GM12878 (cell line): Measurements from ENCODE around the gene SUGCT. TPM values are rescaled to one million over a fixed set of nuclear protein-coding genes. Genes with fewer than 3 reads are reported as not detected.

ENCODE experiments used
- BCLAF1 ChIP-seq: fragments of 450-650 bp; IDR thresholded peaks from 2 replicates; pipeline ENCODE4 v1.6.1; 2017; ENCODE audit warnings: antibody characterized with exemption, mild to moderate bottlenecking, moderate library complexity
- CBX3 ChIP-seq: fragments of 200-600 bp; sonication (generic); IDR thresholded peaks from 2 replicates; pipeline ENCODE4 v1.6.1; 2016; ENCODE audit warnings: low read depth, borderline replicate concordance
- CHD1 ChIP-seq: IDR thresholded peaks from 2 replicates; pipeline ENCODE4 v1.6.1; 2012; ENCODE audit warnings: low read depth, low read length, improper control_type of control experiment
- HDAC2 ChIP-seq: fragments of 200-600 bp; sonication (generic); IDR thresholded peaks from 2 replicates; pipeline ENCODE4 v1.6.1; 2017
- NFYA ChIP-seq: IDR thresholded peaks from 2 replicates; pipeline ENCODE4 v1.6.1; 2011; ENCODE audit warnings: low read depth, mild to moderate bottlenecking, low read length, improper control_type of control experiment, borderline replicate concordance
- NFYB ChIP-seq: IDR thresholded peaks from 2 replicates; pipeline ENCODE4 v1.6.1; 2011; ENCODE audit warnings: low read depth, mild to moderate bottlenecking, low read length, improper control_type of control experiment, moderate library complexity; ENCODE audit not compliant: insufficient read depth
- SMAD1 ChIP-seq: fragments of 450-650 bp; IDR thresholded peaks from 2 replicates; pipeline ENCODE4 v1.6.1; 2018; ENCODE audit warnings: mild to moderate bottlenecking, low read depth; ENCODE audit not compliant: partially characterized antibody
- WRNIP1 ChIP-seq: IDR thresholded peaks from 2 replicates; pipeline ENCODE4 v1.6.1; 2011; ENCODE audit warnings: low read depth, low read length, improper control_type of control experiment, borderline replicate concordance
- ZBTB4 ChIP-seq: fragments of 450-650 bp; formaldehyde crosslinking; IDR thresholded peaks from 2 replicates; pipeline ENCODE4 v1.4.0; 2022; ENCODE audit warnings: mild to moderate bottlenecking, moderate library complexity
- ZBTB40 ChIP-seq: fragments of 450-650 bp; IDR thresholded peaks from 2 replicates; pipeline ENCODE4 v1.6.1; 2016; ENCODE audit warnings: mild to moderate bottlenecking, moderate library complexity, borderline replicate concordance
- polyA plus RNA-seq, 11 experiments: library from polyadenylated mRNA; depleted of rRNA in 4 of 11; unstranded in 6 of 11; stranded (reverse) in 5 of 11; fragments of >200 nt; fragmentation: Nextera tagmentation in 4 of 11; fragmentation: Illumina TruSeq in 1 of 11; extraction: Ambion mirVana in 4 of 11; extraction: Trizol in 1 of 11; gene quantifications; 1 replicate in 1 of 11; 2 replicates in 10 of 11; pipeline versions ENCODE4 v1.2.1 to v1.2.3, GENCODE V29; 2011 to 2016; ENCODE audit warnings: inconsistent platforms in 2 of 11, missing spikeins in 2 of 11, low read depth in 1 of 11
- total RNA-seq, 4 experiments: library from RNA; depleted of rRNA in 3 of 4; stranded (reverse); fragments of >200 nt in 3 of 4; fragmentation: Illumina TruSeq in 1 of 4; extraction: Trizol in 1 of 4; gene quantifications; 2 replicates each; pipeline versions ENCODE4 v1.2.1 to v1.2.3, GENCODE V29; 2013 to 2021

Gene SUGCT
- total and polyA plus RNA-seq, 10 of the 15 experiments (the other 5 are each of a cell fraction or from before 2014, with no cell fraction given): 0.08 to 1.2 (median 0.67) TPM; not detected in 1

- TF ChIP-seq BCLAF1: no peak
- no peak for TF ChIP-seq HDAC2
- TF ChIP-seq WRNIP1: no peak
- no peak for TF ChIP-seq NFYB
- no peak for TF ChIP-seq CHD1
- no peak for TF ChIP-seq NFYA
- TF ChIP-seq ZBTB40: no peak
- no peak for TF ChIP-seq ZBTB4 (CRISPR knock-in tag)
- TF ChIP-seq CBX3: no peak
- TF ChIP-seq SMAD1: no peak
These were observed 266.6 kb downstream of the SUGCT start (continued) for GRCh38 chr7:40401406-40401805.
